Gastroesophageal sphincter (tissue), 3 donors: ENCODE results near the gene DGKI.

ENCODE experiments used
- EP300 ChIP-seq: sonication (generic); formaldehyde crosslinking; IDR thresholded peaks from one replicate; pipeline ENCODE4 v1.6.1; 2017; ENCODE audit warnings: antibody characterized with exemption, mild to moderate bottlenecking
- POLR2A ChIP-seq, 2 donors: fragments of 450-650 bp; IDR thresholded peaks; one replicate each; pipeline ENCODE4 v1.6.1; 2017; ENCODE audit warnings: antibody characterized with exemption in 2 of 2, mild to moderate bottlenecking in 2 of 2, moderate library complexity in 1 of 2
- POLR2AphosphoS5 ChIP-seq: sonication (generic); formaldehyde crosslinking; IDR thresholded peaks from one replicate; pipeline ENCODE4 v1.6.1; 2017; ENCODE audit warnings: antibody characterized with exemption
- TF ChIP-seq, protein P1 (sequence below), 4 experiments: fragments of 200-600 bp in 2 of 4; fragments of 450-650 bp in 2 of 4; sonication (generic) in 1 of 4; IDR thresholded peaks; one replicate each; pipeline ENCODE4 v1.5.1; 2017 to 2019; ENCODE audit warnings: antibody characterized with exemption in 4 of 4, mild to moderate bottlenecking in 2 of 4, moderate library complexity in 2 of 4

DNA sequence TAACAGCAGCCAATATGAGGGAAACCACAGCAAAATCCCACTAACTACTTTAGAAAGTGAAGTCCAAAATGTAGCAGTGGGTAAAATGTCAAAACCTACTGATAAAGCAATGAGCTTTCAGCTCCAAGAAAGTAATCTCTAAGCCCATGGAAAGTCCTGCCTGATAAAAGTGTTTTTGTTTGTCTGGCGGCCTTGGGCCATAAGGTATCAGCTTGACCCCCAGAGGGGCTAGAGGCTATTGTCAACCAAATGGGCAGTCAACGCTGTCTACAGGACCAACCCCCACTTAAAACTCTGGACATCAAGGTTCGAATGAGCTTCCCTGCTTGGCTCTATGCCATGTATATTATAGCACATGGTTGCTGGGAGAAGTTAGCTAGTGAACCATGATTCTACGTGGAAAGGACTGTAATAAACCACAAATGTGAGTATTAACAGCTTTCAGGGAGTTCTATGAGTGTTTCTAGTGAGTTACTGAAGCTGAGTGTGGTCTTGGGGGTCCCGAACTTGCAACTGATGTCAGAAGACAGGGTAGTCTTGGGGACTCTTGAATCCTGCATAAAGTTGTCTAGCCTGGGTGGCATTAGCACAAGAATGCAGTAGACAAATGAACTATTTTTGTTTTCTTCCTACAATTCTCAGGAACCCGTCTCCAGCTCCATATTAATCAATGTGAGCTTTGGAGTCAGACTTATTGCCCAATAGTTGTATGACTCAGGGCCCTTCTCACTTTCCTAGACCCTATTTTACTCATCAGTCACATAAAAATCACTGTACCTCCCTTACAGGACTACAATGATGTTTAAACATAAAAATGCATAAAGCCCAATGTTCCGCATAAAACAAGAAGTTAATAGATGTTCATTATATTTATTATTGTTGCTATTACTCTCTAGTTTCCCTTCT is 164.9 kb downstream of the DGKI start:
- TF ChIP-seq EP300 (no peak), POLR2A (IDR thresholded peaks at IDR 0.05) (no peak), POLR2AphosphoS5 (no peak)
- TF ChIP-seq, protein P1, sequence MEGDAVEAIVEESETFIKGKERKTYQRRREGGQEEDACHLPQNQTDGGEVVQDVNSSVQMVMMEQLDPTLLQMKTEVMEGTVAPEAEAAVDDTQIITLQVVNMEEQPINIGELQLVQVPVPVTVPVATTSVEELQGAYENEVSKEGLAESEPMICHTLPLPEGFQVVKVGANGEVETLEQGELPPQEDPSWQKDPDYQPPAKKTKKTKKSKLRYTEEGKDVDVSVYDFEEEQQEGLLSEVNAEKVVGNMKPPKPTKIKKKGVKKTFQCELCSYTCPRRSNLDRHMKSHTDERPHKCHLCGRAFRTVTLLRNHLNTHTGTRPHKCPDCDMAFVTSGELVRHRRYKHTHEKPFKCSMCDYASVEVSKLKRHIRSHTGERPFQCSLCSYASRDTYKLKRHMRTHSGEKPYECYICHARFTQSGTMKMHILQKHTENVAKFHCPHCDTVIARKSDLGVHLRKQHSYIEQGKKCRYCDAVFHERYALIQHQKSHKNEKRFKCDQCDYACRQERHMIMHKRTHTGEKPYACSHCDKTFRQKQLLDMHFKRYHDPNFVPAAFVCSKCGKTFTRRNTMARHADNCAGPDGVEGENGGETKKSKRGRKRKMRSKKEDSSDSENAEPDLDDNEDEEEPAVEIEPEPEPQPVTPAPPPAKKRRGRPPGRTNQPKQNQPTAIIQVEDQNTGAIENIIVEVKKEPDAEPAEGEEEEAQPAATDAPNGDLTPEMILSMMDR (IDR thresholded peaks at IDR 0.05), result no peak
